Fibroblast of lung (primary cell): ENCODE results near the gene TDRD7. TPM values are rescaled to one million over a fixed set of nuclear protein-coding genes. Genes with fewer than 3 reads are reported as not detected.

ENCODE experiments used
- DNase-seq, 2 donors: peaks; one replicate each; pipeline versions ENCODE4 v3.0.0 to v3.0.0-alpha.2; 2010; ENCODE audit warnings: low read depth in 2 of 2
- H2AFZ ChIP-seq: 2 replicates; pipeline ENCODE4 v1.5.1; 2012; ENCODE audit warnings: low read length, control low read depth, inconsistent platforms
- H3K27ac ChIP-seq: 2 replicates; pipeline ENCODE4 v1.5.1; 2011; ENCODE audit warnings: low read length, control low read depth; ENCODE audit not compliant: insufficient read depth
- H3K27me3 ChIP-seq: 2 replicates; pipeline ENCODE4 v1.5.1; 2011; ENCODE audit warnings: mild to moderate bottlenecking, low read length; ENCODE audit not compliant: control insufficient read depth, insufficient read depth
- H3K36me3 ChIP-seq: 2 replicates; pipeline ENCODE4 v1.5.1; 2011; ENCODE audit warnings: low read length; ENCODE audit not compliant: control insufficient read depth, insufficient read depth
- H3K4me1 ChIP-seq: 2 replicates; pipeline ENCODE4 v1.5.1; 2011; ENCODE audit warnings: low read length; ENCODE audit not compliant: control insufficient read depth, insufficient read depth; ENCODE audit errors: extremely low read depth
- H3K4me2 ChIP-seq: 2 replicates; pipeline ENCODE4 v1.5.1; 2011; ENCODE audit warnings: low read length, control low read depth; ENCODE audit not compliant: insufficient read depth; ENCODE audit errors: extremely low read depth
- H3K4me3 ChIP-seq, 4 experiments: fragments of 200-600 bp in 1 of 4; sonication (generic) in 1 of 4; replicated peaks in 1 of 4; 2 replicates each; pipeline ENCODE4 v1.5.1; 2011 to 2016; ENCODE audit warnings: low read length in 4 of 4, low read depth in 3 of 4, mild to moderate bottlenecking in 3 of 4, control low read depth in 2 of 4, inconsistent platforms in 1 of 4, mixed read lengths in 1 of 4; ENCODE audit not compliant: insufficient read depth in 1 of 4; ENCODE audit errors: control extremely low read depth in 1 of 4
- H3K79me2 ChIP-seq: 2 replicates; pipeline ENCODE4 v1.5.1; 2012; ENCODE audit warnings: mild to moderate bottlenecking, low read length, inconsistent platforms; ENCODE audit not compliant: control insufficient read depth, insufficient read depth
- H3K9ac ChIP-seq: 2 replicates; pipeline ENCODE4 v1.5.1; 2011; ENCODE audit warnings: mild to moderate bottlenecking, low read length, control low read depth; ENCODE audit not compliant: insufficient read depth
- H3K9me3 ChIP-seq: 2 replicates; pipeline ENCODE4 v1.5.1; 2012; ENCODE audit warnings: low read depth, low read length; ENCODE audit not compliant: control insufficient read depth, insufficient read depth
- H4K20me1 ChIP-seq: 2 replicates; pipeline ENCODE4 v1.5.1; 2011; ENCODE audit warnings: low read length; ENCODE audit not compliant: control insufficient read depth, insufficient read depth; ENCODE audit errors: extremely low read depth
- EZH2 ChIP-seq: IDR thresholded peaks from 2 replicates; pipeline ENCODE4 v1.5.1; 2012; ENCODE audit warnings: low read length, control low read depth, mild to moderate bottlenecking; ENCODE audit errors: missing control alignments
- polyA plus RNA-seq, 2 donors: library from polyadenylated mRNA; depleted of rRNA in 1 of 2; stranded (reverse) in 1 of 2; unstranded in 1 of 2; fragments of >200 nt; gene quantifications; 2 replicates each; pipeline ENCODE4 v1.2.1, GENCODE V29; 2011 to 2012; ENCODE audit warnings: missing spikeins in 1 of 2
- total RNA-seq: library from RNA; depleted of rRNA; stranded (reverse); fragments of >200 nt; gene quantifications from 2 replicates; pipeline ENCODE4 v1.2.1, GENCODE V29; 2014
- TF ChIP-seq, protein P1 (sequence below), 2 donors: IDR thresholded peaks in 1 of 2; conservative IDR thresholded peaks in 1 of 2; 1 replicate in 1 of 2; 2 replicates in 1 of 2; pipeline ENCODE4 v1.5.1; 2011 to 2012; ENCODE audit warnings: low read length in 2 of 2, control low read depth in 1 of 2, inconsistent platforms in 1 of 2, low read depth in 1 of 2, mild to moderate bottlenecking in 1 of 2

TDRD7 gene
- total and polyA plus RNA-seq, 2 donors (not counting 1 experiment from before 2014, with no cell fraction given): 9.8 to 14.7 TPM

DNA sequence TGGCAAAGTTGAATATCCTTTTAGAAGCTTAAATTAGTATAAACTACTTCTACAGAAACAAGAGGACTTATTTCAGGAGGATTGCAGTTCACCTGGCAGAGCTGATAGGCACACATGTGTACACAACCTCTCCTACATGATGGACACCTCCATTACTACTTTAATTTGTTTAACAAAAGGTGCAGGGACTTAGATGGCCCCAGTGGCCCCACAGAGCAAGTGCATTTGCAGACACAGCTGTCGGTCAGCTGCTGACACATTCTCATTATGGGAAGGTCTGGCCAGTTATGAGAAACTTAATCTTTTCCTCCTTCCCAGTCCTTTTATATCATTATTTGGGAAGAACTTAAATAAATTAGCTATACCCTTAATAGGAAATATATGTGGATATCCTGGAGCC lies 28.3 kb downstream of the TDRD7 start:
- no peak overlapping the region for H3K4me3 ChIP-seq
- H3K9ac ChIP-seq: no peak overlapping the region
- H3K27me3 ChIP-seq: no peaks in the 10 kb centered on the region
- peaks cover 3% of the 10 kb centered on the region for H3K36me3 ChIP-seq
- no peaks in the 10 kb centered on the region for H4K20me1 ChIP-seq
- no peaks in the 10 kb centered on the region for H3K9me3 ChIP-seq
- no peak overlapping the region for H2AFZ ChIP-seq
- DNase-seq: no peak
- no peaks in the 10 kb centered on the region for H3K79me2 ChIP-seq
- H3K4me2 ChIP-seq: no peak overlapping the region
- no peaks in the 10 kb centered on the region for H3K4me1 ChIP-seq
- TF ChIP-seq, protein P1, sequence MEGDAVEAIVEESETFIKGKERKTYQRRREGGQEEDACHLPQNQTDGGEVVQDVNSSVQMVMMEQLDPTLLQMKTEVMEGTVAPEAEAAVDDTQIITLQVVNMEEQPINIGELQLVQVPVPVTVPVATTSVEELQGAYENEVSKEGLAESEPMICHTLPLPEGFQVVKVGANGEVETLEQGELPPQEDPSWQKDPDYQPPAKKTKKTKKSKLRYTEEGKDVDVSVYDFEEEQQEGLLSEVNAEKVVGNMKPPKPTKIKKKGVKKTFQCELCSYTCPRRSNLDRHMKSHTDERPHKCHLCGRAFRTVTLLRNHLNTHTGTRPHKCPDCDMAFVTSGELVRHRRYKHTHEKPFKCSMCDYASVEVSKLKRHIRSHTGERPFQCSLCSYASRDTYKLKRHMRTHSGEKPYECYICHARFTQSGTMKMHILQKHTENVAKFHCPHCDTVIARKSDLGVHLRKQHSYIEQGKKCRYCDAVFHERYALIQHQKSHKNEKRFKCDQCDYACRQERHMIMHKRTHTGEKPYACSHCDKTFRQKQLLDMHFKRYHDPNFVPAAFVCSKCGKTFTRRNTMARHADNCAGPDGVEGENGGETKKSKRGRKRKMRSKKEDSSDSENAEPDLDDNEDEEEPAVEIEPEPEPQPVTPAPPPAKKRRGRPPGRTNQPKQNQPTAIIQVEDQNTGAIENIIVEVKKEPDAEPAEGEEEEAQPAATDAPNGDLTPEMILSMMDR (conservative IDR thresholded peaks at IDR 0.05 in 1 of 2, IDR thresholded peaks at IDR 0.05 in 1 of 2; ENCODE audit: low read depth in 1 of 2, low read length in 2 of 2): no peak
- TF ChIP-seq EZH2: no peak
- H3K27ac ChIP-seq: no peak overlapping the region

DNA sequence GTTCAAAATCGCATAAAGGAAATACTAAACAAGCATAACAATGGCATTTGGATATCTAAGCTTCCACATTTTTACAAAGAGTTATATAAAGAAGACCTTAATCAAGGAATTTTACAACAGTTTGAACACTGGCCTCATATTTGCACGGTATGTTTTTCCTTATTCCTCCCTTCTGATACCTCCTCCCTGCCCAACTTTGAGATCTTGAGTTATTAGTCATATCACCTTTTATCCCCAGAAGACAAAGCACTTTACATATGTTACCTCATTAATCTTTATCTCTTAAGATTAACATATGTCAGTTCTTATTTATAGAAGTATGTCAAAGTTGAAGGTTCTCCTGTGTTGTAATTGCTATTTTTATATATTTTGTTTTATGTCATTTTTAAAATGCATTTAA lies 29.8 kb downstream of the TDRD7 start:
- H3K27me3 ChIP-seq: no peaks in the 10 kb centered on the region
- H3K36me3 ChIP-seq: peaks cover 3% of the 10 kb centered on the region
- peak in 1 of 2 donors; percentile 9 for DNase-seq

DNA sequence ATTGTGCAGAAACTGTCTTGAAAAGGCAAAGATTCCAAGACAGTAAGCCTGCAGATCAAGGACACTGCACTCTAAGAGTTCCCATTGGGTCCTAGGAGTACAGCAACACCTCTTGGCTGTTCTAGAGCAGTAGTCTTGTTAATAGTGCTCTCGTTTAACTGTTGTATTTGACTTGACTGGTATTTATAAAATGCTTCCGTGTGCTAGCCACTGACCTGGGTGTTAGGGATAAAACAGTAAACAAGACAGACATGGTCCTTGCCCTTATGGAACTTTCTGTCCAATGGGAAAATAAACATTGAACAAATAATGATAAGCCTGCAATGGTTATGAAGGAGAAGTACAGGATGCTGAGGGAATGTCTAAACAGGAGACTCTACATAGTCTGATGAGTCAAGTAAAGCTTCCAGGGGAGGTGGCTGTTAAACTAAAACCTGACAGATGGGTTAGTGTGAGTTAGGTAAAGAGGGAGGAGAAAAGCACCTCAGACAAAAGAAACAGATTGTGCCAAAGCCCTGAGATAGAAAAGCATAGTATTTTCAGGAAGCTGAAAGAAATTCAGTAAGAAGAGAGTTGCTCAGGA lies 33.3 kb downstream of the TDRD7 start:
- H3K27me3 ChIP-seq: no peaks in the 10 kb centered on the region
- no peak for DNase-seq
- no peaks in the 10 kb centered on the region for H4K20me1 ChIP-seq
- no peaks in the 10 kb centered on the region for H3K9me3 ChIP-seq
- TF ChIP-seq, protein P1 (conservative IDR thresholded peaks at IDR 0.05 in 1 of 2, IDR thresholded peaks at IDR 0.05 in 1 of 2; ENCODE audit: low read depth in 1 of 2, low read length in 2 of 2): no peak
- TF ChIP-seq EZH2: no peak
- H3K4me1 ChIP-seq: no peaks in the 10 kb centered on the region
- H2AFZ ChIP-seq: no peak overlapping the region
- no peak overlapping the region for H3K9ac ChIP-seq
- no peak overlapping the region for H3K4me3 ChIP-seq
- peaks cover under 1% of the 10 kb centered on the region for H3K36me3 ChIP-seq
- no peak overlapping the region for H3K27ac ChIP-seq
- H3K4me2 ChIP-seq: no peak overlapping the region
- H3K79me2 ChIP-seq: no peaks in the 10 kb centered on the region

More for the DNA sequence above, 29.8 kb downstream of the TDRD7 start:
- Histone ChIP-seq H3K9me3 (no peaks in the 10 kb centered on the region), H3K4me2 (no peak overlapping the region), H3K4me3 (no peak overlapping the region), H3K4me1 (no peaks in the 10 kb centered on the region), H3K9ac (no peak overlapping the region), H2AFZ (no peak overlapping the region), H3K27ac (no peak overlapping the region), H4K20me1 (no peaks in the 10 kb centered on the region), H3K79me2 (no peaks in the 10 kb centered on the region)
- TF ChIP-seq, protein P1 (conservative IDR thresholded peaks at IDR 0.05 in 1 of 2, IDR thresholded peaks at IDR 0.05 in 1 of 2; ENCODE audit: low read depth in 1 of 2, low read length in 2 of 2): no peak
- TF ChIP-seq EZH2: no peak
